Stimulated activated CD4-positive, alpha-beta T cell treated with anti-CD3 and anti-CD28 coated beads, TNF-alpha, amount 100 ng/mL, for 48 hours (primary cell): ENCODE results near the gene STAM.
"Not testable (repeated sequence)": the region's sequence is repeated elsewhere in the genome, so short reads cannot be mapped to it uniquely, and the experiment has no call there.

Source experiments
- DNase-seq, 3 donors: peaks; one replicate each; pipeline ENCODE4 v3.0.0-alpha.2; 2020; ENCODE audit warnings: low read depth in 3 of 3

The STAM gene

DNA sequence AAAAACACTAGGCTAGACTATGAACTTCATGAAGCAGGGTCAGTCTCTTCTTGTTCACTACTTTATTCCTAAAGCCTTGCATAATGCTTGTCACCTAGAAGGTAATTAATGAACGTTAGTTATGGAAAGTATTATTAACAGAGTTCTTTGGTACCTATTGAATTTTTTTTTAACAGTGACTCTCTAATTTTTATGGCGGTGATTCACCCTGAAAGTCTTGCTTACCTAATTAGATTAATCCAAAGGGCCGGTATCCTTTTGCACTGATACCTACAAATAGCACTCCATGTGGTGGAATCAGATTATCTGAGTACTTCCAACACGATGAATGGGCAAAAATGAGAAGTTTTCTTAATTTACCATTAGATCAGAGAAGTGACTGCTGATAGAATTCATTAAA, 31.7 kb downstream of the STAM start:
- no peak for DNase-seq

DNA sequence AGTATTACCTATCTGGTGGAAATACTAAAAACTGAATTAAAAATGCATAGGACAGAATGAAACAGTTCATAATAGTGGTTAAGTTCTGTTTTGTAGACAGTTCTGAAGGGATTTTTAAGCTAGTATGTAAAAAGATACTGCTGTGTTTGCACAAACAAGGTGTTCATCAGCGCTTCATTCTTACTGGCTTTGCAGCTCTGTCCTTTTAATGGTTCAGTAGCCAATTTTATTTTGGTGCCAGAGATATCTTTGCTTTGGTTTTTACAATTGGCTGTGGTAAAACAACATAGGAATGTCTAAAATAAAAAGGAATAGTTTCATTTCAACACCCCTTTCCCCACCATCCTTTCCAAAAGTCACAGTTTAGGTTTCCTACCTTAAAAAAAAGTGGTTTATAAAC, 33.0 kb downstream of the STAM start:
- no peak for DNase-seq

DNA sequence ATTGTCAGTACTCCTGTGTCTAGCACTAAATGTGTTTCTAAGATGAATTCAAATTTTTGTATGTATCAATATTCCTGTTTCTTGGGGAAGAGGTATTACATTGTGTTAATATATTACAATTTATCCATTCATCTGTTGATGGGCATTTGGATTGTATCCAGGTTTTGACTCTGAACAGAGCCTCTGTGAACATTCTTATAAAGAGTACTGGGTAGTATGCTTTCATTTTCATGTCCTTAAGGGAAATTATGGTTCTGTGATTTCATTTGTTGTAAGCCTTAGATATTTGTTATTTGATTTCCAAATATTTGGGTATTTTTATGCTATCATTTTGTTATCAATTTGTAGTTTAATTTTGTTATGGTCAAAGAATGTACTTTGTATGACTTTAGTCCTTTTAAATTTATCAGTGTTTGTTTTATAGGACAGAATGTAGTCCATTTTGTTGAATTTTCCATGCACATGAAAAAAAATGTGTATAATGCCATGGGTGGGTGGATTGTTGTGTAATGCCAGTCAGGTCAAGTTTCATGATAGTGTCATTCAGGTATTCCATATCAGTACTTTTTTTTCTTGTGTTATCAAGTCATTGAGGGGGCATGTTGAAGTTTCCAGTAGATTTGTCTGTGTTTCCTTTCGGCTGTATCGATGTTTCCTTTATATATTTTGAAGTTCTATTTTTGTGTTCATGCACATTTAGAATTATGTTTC, 38.4 kb downstream of the STAM start:
- no peak for DNase-seq

DNA sequence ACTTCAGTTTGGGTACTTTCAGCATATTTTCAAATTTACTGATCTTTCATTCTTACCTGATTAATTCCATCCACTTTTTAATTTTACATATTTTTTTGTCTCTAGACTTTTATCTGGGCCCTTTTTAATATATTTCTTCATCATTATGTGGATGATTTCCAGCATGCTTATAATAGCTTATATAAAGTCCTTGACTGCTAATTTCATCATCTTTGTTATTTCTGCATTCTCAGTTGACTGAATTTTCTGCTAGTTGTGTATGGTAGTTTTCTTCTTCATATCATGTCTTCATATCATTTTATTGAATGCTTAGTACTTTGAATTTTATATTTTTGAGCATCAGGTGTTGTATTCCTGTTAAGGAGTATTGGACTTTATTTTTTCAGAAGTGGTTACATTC, 39.6 kb downstream of the STAM start:
- no peak for DNase-seq

DNA sequence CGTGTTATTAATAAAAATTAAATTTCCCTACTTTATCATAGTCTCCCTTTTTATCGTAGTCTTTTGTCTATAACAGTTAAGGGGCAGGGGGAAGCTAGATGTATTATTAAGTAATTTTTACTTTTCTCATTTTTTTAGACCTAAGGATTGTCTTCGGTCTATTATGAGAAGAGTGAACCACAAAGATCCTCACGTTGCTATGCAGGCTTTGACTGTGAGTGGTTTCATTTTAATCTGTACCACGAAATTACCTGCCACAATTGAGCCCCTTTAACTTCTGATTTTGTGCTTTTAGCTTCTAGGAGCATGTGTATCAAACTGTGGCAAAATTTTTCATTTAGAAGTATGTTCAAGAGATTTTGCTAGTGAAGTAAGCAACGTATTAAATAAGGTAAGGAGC, 40.6 kb downstream of the STAM start:
- no peak for DNase-seq

DNA sequence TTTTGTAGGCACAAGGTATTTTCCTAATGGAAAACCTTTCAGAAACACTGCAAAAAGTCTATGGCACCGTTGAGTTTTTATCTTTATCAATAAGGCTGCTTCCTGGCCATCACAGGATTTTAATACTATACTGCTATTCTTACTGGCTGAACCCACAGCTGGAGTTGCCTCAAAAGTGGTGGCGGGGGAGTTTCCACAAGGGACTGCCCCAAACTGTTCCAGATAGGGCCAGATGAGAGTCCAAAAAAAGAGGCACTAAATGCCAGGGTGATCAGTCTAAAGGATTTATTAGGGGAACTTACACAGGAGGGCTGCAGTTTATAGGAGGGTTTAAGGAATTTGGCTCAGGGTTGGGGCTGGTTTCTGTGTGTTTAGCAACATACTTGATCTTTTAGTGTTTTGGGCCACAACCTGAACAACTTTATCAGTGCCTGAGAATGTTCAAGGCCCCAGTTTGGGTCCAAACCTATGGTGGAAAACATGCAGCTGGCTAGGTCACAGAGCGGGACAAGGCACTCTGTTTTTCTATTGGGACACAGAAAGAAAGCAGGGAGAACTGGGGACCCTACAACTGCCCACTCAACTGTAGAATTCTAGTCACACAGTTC, 41.4 kb downstream of the STAM start:
- peak in 1 of 3 donors; percentile 21 for DNase-seq

DNA sequence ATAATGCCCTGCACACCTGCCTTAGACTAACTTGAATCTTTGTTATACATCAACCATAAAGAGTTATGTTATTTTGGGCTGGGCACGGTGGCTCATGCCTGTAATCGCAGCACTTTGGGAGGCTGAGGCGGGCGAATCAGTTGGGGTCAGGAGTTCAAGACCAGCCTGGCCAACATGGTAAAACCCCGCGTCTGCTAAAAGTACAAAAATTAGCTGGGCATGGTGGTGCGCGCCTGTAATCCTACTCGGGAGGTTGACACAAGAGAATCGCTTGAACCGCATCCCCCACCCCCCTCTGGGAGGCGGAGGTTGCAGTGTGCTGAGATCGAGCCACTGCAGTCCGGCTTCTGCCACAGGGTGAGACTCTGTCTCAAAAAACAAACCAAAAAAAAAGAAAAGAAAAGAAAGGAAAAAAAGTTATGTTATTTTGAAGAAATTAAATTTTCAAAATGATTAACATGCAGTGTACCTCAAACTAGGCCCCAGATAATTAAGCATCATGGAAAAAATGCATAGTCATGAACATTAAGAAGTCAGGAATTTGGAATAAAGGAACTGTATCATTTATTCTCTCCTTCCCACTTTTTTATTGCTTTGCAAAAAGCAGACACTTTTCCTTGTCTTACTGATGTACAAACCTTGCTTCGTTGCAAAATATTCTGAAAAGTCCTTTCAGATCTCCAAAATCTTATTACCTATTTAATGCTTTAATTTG, 43.3 kb downstream of the STAM start:
- DNase-seq, result no peak

DNA sequence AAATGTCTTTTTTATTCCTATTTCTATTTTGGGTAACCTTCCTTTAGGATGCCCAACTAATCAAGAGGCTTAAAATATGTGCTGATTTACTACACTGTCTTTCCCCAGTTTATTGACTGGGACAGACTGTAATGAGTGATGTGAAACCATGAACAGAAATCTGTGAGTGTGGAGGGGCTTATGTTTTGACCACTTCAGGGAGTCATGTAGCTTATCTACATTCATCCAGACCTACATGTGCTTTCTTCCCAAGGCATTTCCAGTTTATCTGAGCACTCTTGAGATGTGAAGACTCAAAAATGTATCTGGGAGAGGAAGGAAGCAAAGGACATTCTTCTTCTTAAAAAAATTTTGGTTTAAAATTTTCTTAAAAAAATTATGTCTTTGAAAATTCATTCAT, 45.2 kb downstream of the STAM start:
- no peak for DNase-seq

DNA sequence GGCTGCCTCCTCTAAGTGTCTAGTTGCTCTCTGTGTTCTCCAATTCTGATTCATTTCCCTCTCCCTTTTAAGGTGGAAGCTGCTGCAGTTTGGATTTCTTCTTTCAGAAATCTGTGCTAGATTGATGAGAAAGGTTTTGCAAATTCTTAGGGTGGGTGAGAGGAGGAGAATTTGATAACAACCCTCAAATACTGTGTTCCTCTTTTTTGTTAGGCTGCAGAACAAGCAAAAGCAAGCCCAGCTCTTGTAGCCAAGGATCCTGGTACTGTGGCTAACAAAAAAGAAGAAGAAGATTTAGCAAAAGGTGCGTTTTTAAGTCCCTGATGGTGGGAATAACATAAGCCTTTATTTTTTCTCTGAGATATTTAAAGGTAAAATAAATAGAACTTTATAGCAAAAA, 49.1 kb downstream of the STAM start:
- DNase-seq, result no peak

DNA sequence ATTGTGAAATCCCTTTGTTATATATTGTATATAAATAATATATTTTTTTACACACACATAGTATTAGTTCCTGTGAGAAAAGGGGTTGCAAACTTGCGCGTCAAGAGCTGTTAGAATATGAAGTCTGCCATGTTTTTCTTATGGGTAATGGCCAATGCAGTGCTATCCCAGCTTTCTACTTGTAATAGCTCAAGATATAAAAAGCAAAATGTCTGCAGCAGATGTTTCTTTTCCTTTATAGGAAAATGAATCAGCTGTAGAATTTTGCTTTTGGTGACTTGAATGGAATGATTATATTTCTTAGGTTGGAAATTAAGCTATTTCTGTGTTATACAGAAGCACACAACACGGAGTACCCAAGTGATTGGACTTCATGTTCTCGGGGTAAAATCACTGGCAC, 54.7 kb downstream of the STAM start:
- DNase-seq, result no peak

DNA sequence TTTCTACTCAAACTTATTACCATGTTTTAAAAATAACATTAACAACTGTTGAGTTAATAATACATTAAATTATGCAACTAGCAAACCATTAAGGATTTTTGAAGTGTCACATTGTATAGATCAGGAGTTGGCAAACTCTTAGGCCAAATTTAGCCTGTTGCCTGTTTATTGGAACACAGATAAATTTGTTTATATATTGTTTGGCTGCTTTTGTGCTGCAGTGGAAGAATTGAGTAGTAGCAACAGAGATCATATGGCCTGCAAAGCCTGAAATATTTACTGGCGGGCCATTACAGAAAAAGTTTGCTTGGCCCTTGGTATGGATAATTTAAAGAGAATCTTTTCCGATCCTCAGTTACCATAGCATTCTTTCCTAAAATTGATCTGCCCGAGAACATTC, 57.4 kb downstream of the STAM start:
- no peak for DNase-seq

DNA sequence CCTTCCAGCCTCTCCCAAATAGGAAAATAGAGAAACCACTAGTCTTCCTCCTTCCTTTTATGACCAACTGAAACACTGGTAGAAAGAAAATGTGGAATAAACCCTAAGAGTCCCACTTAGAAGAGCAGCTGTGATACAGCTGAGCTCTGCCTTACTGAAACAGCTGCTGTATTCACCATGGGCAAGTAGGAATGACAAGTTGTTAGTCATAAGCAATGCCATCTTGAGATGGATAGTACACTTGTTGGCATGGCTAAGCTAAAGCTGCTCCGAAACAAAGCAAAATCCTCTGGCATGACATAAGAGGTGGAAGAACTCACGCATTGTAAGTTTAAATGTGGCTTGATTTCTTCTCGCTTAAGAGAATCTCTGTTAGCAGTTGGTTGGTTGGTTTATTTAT, 59.8 kb downstream of the STAM start:
- no peak for DNase-seq

DNA sequence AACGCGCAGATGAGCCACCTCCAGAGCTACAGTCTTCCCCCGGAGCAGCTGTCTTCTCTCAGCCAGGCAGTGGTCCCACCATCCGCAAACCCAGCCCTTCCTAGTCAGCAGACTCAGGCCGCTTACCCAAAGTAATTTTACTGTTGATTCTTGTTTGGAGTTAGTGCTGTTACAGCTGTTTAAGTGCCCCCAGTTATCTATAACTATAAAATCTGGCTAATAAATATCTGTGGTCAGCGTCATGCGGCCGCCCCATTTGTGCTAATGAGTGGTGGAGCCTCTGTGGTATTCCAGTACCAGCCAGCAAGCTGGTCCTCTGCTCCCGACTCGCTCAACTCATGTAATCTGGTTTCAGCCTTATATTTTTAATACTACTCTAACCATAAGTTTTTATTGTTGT, 64.9 kb downstream of the STAM start:
- DNase-seq, result no peak

DNA sequence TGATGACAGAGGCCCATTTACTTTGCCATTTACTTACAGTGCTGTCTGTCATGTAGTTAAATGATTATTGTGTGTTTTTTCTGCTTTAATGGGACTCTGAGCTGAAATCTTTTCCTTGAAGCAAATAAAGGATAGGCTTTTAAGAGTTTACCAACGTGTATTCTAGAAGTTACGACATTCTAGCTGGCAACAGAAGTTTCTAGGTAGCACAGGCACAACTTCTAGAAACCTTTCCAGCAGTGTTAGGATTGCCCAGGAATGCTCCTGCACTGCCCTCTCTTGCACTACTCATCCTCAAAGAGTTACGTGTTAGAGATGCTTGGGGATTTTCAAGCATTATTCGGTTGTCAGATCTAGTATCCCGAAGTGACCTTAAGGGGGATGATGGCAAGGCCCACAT, 65.5 kb downstream of the STAM start:
- no peak for DNase-seq

DNA sequence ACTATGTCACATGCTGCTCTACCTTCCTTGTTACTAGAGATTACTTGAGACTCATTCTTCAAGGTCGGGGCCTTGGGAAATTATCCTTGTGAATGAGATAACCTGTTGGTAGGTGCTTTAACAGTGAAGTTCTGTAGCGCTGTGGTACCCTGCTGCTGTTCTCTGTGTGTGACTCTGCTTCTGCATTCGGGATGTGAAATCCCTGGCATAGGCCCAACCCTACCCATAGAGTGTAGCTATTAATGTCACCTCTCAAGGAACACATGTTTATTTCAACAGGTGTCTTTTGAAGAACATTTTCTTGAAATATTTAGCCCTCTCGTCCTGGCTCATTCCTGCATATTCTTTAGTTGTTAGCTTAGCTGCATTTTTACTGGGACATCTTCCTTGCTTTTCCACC, 66.2 kb downstream of the STAM start:
- no peak for DNase-seq

DNA sequence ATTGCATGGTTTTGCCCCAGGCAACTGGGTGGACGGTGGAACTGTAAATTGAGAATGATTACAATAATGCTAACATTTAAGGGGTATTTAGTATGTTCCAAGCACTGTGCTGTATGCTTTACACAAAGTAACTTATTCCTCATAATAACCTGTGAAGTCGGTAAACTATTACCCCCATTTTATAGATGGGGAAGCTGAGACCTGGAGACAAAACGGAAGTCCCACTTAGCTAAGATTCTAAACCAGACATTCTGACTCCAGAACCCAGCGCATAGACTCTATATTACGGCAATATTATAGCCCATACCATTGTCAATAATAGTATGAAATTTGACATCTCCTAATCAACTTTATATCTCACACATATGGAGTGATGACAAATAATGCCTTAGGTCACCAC, 68.1 kb downstream of the STAM start:
- DNase-seq, result no peak

DNA sequence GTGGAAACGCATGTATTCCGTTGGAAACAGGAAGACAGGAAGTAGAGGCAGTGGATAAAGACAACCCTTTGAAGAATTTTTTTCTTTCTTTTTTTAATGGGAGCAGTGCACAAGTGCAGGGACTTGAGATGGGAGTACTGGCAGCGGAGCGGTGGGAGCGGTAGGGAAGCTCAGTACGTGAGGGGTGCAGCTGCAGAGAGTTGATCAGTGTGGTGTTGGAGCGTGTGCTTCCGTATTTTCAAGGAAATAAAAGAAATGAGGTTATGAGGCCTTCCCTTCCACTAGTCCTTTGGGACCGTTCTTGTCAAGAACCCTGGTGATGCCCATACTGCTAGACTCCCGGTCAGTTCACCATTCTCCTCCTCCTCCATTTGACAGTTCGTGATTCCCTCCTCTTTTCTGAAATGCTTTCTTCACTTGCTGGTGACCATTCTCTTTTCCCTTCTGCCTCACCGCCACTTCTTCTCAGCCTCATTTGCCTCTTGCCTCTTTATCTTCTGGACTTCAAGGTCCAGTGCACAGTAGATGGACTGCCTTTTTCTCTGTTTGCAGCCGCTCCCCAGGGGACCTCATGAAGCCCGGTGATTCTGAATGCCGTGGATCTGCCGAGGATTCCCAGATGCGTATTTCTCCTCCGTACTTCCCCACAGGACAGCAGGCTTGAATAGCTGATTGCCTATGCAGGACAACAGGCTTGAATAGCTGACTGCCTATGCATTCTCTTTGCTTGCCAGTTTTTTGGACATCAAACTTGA, 68.9 kb downstream of the STAM start:
- DNase-seq, result no peak

DNA sequence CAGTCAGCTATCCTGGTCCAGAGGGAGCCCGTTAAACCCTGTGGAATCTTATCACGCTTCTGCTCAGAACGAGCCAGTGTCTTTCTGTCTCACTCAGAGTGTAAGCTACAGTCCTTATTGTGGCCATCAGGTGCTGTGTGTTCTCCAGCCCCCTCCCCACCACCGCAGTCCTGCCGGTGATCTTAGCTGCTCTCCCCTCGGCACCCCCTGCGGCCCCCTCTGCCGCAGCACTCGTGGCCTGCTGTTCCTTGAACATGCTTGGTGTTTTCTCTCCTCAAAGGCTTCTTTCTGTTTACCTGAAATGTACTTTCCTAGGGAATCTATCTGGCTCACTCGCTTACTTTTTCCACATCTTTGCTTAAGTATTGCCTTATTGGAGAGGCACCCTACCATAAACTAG, 69.8 kb downstream of the STAM start:
- no peak for DNase-seq

DNA sequence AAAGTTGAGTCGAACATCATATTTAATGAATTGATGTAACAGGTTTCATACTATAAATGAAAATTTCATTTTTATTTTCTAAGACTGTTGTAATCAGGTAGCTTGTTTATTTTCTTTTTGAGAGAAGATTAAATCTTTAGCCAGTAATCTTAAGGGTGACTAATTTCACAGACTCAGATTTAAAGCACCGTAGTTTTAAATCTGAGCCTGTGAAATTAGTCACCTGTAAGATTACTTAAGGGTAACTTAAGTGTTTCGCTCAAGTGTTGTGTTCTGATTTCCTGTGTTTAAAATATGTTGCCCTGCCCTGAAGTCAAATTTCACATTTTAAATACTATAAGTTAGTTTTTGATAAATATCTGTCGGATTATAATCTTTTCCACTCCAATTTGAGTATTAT, 72.2 kb downstream of the STAM start:
- DNase-seq, result no peak

DNA sequence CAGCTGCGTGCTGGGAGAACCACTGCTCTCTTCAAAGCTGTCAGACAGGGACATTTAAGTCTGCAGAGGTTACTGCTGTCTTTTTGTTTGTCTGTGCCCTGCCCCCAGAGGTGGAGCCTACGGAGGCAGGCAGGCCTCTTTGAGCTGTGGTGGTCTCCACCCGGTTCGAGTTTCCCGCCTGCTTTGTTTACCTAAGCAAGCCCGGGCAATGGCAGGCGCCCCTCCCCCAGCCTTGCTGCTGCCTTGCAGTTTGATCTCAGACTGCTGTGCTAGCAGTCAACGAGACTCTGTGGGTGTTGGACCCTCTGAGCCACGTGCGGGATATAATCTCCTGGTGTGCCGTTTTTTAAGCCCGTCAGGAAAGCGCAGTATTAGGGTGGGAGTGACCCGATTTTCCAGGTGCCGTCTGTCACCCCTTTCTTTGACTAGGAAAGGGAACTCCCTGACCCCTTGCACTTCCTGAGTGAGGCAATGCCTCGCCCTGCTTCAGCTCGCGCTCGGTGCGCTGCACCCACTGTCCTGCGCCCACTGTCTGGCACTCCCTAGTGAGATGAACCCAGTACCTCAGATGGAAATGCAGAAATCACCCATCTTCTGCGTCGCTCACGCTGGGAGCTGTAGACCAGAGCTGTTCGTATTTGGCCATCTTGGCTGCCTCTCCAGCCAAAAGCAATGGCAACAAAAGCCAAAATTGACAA, 78.5 kb downstream of the STAM start:
- not testable (repeated sequence) for DNase-seq

DNA sequence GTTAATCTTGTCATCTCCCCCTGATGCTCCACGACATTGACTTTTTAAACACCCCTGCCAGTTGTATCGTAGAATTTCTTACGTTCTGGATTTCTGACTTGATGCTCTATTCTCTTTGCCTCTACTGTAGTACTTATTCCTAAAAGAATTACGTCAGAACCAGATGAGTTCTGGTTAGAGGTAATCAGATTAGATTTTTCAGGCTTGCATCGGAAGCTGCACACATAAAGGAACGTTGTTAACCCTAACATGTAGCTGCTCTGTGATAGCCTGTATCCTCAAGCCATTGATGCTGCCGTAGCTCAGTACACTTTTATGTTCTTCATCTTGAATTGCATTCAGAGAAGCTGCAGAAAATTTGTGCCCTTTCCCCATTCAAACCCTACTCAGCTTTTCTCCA, 81.8 kb downstream of the STAM start:
- no peak for DNase-seq

DNA sequence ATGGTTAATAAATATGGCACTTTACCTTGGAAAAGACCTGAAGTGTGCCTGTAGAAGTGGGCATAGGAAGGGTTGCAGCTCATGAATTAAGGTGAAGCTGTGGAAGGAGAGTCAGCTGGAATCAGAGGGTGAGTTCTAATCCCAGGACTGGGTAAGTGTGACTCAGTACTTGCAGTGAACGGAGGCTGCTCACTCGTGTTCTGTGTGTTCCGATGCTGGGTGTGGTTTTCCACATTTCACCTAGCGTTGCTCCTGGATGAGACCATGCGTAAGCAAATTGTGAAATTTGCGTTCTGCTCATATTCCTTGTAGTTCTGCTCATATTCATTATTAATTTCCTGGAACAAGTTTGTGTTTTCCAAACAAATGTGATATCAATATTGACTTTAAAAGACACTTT, 85.7 kb downstream of the STAM start:
- no peak for DNase-seq
